ENCODE measurements around the gene ACO1.

The ACO1 gene

DNA sequence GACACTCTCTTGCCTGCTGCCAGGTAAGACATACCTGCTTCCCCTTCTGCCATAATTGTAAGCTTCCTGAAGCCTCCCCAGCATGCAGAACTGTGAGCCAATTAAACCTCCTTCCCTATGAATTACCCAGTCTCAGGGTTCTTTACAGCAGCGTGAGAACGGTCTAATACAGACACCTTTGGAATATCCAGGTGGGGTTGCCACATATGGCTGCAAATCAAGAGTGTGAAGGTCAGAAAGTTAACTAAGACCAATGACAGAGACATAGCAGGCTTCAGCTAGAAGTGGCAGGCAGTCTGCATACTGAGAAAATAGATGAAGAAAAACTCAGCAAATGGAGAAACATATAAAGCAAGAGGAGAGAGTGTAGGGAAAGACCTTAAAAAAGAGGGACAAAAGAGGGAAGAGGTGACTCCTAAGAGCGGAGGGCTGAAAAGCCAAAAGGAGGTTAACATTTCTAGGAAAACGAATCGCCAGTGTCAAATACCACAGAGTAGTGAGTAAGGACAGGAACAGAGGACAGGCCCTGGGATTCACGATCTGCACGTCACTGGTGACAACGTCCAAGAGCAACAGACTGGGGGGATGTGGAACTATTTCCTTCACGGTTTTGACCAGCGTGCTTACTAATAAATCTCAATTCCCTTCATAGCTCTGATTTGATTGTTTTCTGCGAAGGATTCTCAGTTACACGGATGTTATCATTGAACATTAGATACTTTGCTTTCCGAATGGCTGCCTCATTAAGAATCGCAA, 1.7 kb upstream of the ACO1 start:
- no peak for DNase-seq (ENCODE audit: low read depth)

DNA sequence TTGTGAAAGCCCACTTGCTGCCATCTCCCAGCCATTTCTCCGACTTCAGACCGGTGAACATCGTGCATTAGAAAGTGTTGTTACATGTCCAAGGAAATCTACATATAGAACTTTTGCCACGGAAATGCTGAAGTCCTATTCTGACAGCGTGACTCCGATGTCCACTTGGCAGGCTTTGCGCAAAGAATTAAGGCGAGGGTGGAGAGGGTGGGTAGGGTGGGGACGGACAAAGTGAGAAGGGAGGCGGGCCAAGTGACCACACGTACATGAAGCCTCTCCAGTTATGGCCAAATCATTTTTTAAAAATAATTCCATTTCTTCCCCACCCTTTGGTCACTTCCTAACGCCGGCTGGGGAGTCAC, 460 bp upstream of the ACO1 start:
- no peak for DNase-seq (ENCODE audit: low read depth)

DNA sequence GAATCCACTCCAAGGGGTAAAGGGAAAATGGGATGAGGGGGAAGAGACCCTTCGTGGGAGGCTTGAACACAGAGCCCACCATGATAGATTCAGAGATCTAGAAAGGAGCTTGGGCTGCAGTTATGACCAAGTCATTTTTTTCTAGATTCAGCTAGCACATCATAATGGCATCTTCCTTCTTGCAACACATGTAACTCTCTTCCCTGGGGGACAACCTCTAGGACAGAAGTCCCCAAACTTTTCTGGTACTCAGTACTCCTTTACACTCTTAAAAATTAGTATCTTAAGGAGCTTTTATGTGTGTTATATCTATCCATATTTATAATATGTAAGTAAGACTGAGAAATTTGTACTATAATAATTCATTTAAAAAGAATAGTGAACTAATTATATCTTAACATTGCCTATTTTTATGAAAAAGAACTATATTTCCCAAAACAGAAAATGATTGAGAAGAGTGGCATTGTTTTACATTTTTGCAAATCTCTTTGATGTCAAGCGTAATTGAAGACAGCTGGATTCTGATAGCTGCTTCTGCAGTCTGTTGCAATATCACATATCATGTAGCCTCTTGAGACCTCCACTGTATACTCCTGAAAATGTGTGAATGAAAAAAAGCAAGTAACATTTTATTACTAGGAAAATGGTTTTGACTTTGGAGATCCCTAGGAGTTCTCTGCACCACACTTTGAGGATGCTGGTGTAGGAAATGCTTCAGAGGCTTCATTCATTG, 875 bp downstream of the ACO1 start:
- no peak for DNase-seq (ENCODE audit: low read depth)

DNA sequence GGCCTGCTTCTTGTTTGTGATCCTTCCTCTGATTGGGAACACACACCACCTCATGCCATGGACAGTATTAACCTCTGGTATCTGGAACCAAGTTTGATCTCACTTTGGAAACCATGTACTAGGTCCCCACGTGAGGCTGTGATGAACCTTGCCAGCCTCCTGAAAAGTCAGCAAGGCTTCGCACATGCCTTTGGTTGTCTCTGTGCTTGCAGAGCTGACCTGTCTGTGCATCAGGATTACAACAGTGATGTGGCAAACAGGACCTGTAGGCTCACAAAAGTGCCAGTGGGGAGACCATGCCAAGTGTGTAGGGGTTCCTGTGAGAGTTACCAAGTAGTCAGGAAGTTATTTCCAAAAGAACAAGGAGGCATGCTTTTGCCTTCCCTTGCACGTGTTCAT, 1.4 kb downstream of the ACO1 start:
- no peak for DNase-seq (ENCODE audit: low read depth)

DNA sequence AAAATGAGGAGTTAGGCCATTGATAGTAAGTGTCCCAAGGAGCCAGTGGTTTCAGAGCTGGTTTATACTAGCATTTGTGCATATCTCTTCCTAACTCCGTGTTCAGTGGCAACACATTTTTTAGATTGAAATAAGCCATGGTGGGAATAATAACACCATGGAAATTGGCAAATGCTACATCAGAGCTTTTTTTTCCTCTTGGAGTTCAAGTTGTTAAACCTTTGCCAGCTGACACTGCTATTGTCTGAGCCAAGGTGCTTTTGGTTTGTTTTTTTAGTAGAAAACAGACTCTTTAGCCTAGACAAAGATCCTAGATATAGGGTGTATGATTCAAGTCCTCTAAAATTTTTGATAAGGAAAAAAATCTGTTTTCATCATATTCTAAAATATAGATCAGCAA, 2.8 kb downstream of the ACO1 start:
- DNase-seq (ENCODE audit: low read depth): no peak

DNA sequence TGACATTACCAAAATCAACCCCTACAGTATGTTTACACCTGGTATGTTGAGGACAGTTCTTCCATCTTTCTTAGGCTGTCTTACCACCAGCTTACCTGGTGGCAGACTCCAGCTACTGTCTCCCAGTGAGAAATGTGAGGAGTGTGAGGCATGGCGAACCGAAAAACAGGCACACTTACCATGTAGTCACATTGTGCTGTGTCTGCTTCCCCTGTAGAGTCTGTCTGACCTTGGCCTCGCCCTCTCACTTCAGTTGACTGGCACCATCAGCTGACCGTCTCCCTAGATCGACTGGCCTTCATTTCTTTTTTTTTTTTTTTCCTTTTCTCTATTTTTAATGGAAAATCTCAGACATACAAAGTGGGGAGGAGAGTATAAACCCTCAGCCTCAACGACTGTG, 4.9 kb downstream of the ACO1 start:
- no peak for DNase-seq (ENCODE audit: low read depth)

DNA sequence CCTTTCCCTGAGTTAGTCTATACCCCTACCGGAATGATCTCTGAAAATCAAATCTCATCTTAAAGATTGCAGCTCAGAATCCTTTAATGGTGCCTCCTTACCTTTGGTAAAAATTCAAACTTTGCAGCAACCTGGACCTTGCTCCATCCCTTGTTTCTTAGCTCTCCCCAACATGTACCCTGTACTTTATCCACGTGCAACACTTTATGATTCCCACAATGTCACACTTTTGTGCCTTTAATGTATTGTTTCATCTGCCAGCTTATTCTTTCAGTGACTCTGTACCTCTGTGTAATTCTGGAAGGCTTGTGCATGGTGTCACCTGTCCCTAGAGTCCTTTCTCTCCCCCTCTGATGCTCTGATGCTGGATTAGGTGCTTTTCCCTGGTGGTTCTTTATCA, 9.5 kb downstream of the ACO1 start:
- no peak for DNase-seq (ENCODE audit: low read depth)

DNA sequence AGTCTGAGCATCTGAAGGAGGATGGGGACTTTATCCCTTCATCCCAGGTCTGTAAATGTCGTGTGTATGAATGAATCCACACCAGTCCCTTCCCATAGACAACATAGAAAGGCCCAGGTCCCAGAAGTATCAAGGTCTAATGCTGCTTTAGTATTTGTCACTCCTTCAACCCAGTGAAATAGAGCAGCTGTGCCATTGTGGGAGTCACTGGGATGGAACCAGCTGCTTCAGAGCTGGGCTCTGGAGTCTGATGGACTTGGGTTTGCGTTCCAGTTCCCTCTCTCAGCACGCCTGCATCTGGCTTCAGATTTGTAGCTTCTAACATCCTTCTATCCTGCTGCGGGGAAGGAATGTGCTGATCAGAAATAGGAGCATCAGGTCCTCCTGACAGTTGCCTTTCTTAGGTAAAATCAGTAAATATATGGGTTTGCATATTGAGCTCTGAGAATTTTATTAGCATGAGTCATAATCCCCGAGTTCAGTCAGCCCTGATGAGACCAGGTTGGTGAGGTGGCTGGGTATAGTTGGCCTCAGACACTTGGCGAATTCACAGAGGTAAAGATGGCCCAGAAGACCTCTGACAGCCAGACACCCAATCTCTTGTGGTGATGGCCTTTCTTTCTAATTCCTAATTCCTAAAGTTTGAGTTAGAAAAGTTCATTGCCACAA, 10.1 kb downstream of the ACO1 start:
- DNase-seq (ENCODE audit: low read depth): no peak

DNA sequence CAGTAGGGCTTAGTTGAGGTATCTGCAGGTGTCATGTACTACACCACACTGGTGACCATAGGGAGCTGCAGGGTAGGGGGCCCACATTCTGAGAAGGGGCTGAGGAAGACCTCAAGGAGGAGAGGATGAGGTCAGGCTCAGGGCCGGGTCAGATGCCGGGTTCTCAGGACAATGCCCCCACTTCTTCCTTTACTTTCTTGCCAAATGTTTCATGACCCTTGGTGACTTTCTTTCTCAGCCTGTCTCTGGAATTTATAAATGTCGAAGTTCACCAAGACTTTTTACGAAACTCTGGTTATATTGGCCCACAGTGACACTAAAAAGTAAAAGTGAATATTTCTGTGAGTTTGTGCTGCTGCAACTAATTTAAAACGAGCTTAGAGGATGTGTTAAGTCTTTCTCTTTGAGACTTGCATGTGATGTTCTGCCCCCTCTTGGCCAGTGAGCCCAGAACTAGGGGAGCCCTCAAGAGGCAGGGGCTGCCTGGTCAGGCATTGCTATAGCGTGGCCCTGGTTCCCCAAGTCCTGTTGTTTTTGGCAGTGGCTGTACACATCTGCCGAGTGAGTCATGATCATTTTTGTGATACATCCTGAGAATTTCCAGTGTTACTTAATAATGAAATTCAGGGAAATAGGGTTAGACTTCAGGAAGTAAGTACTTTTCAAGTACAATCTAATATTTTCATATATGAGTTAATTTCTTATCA, 11.2 kb downstream of the ACO1 start:
- peak; percentile 46 for DNase-seq (ENCODE audit: low read depth)

DNA sequence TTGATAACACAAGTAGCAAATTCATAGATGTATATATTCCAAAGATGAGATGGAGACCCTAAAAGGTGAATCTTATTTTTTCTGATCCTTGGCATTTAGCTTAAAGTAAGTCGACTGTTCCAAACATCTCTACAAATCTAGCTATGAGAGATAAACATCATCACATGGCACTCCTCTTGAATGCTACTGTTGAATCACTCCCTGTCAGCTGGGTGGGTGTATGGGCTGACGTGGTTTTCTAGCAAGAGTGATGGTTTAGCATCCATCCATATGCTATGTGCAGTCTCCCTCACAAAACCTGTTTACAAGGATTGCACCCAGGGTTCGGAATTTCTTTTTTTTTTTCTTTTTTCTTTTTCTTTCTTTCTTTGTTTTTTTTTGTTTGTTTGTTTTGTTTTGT, 13.8 kb downstream of the ACO1 start:
- DNase-seq (ENCODE audit: low read depth): no peak

DNA sequence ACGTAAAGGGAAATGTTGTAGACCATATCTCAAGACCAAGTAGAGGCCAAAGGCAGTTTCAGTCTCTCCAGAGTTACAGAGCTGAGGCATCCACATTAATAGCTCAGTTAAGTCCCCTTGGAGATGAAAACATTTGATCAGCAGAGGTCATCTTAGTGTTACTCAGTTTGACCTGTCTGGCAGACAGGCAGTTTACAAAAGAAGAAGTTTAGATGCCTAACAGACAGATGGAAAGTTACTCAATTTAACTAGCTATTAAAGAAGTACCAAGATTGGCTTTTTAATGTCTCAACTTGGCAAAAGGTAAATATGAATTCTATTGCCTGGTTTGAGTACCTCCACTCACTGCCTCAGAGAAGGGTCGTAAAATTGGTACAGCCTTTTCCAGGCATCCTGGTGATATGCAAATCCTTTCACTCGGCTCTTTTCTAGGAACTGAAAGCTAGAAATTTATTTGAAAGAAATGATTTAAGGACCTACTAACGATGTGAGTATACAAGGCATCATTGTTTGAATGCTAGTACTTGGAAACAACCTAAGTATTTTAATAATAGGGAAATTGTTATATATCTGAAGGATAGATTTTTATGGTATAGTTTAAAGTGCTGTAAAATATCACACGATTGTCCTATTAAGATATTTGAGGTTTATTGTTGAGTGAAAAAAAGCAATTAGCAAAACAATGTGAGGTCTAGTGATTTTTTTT, 14.8 kb downstream of the ACO1 start:
- no peak for DNase-seq (ENCODE audit: low read depth)

DNA sequence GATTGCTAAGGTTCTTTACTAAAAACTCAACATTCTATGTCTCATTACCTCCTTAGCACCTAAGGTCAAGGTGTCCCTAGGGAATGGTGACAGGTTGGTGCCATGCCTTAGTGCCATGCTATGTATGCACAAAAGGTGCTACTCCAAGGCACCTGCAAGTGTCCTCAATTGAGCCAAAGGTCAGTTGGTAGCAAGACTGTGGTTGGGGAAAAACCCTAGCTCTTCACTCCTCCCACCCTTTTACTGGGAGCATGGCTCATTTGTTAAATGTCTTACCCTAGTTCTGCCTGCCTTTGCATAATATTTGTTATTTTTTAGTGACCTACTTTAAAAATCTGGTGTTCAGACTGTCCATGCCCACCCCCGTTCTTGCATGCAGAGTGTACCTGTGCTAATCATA, 17.0 kb downstream of the ACO1 start:
- no peak for DNase-seq (ENCODE audit: low read depth)

DNA sequence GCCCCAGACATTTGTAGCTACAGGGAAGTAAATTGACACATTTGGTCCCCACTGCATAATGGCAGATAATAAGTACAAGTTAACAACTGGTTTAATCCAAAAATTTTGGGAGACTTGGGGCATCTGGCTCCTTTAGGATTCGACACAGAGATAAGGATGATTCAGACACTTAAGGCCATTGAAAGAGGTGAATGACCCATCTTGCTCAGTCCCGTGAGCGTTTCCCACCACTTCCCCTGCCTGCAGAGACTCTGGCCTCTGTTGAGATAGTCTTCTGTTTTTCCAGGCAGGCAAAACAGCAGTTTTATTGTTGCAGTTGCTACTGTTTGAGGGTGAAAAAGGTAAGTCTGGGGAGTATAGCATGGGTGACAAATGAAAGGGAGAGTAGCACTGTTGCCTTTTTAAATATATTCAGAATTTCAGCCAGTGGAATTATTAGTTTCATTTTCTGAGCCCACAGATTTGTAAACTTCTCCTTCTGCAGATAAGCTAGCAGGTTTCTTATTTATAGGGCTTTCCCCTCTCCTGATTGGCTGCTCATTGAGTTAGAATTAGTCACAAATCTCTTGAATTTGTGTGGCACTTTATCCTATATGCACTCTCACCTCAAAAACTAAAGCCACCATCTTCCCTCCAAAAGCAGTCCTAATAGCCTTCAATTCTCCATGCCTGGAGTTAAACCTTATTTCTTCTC, 19.3 kb downstream of the ACO1 start:
- DNase-seq (ENCODE audit: low read depth): no peak

DNA sequence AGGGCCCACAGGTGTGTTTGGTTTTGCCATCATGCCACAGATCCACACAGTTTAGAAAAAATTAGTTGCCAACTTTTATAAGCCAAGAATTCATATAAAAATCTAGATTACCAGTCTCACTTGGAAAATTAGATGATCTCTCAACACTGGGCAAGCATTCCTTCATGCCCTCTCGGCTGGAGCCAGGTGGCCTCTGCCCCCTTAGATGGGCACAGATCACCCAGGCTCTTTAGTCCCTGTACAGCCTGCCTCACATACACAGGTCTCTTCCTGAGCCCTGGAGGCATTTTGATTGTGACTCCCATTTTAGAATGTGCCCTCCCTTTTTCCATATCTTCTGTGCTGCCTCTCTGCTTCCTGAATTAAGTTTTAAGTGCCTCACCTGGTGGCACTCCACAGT, 20.0 kb downstream of the ACO1 start:
- DNase-seq (ENCODE audit: low read depth): no peak

DNA sequence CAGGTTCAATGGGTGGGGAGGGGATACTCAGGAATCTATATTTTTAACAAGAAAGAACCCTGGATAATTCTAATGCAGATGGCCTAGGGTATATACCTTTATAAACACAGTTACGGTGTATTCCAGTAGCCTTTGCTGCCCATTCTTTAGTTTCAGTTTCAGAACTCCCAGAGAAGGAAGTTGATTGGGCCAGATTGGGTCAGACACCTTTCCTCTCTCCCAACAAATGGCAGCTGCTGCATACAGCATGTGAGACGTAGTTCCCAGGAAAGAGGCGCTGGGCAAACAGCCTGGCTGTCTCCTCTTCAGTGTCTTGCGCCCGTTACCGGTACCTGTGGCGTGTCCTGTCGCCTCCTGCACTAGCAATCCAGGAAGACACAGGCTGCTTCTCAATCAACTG, 20.4 kb downstream of the ACO1 start:
- no peak for DNase-seq (ENCODE audit: low read depth)

DNA sequence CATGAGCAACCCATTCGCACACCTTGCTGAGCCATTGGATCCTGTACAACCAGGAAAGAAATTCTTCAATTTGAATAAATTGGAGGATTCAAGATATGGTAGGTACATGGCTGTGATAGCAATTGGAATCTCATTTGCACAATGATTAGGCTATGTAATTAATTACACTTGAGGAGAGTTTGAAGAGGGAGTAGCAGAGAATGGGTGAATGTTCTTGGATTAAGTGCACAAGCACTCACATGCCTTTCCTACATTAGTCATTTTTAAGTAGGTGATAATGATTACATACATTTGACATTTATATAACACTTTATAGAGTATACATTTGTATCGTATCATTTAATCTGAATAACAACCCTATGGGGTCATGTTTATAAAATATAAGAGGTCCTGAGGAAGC, 21.1 kb downstream of the ACO1 start:
- DNase-seq (ENCODE audit: low read depth): no peak

DNA sequence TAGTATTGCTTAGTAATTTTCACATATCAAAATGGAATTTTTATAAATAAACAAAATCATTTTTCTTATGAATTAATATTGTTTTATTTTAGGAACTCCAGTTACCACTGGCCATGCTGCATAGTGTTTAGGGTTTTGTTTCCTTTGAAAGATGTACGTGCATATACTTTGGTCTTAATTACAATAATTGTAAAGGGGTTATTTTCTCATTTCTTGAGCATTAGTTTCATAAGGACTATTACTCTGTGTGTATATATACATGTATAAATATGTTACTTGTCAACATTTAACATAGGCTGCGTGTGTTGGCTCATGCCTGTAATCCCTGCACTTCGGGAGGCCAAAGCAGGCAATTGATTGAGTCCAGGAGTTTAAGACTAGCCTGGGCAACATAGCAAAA, 21.6 kb downstream of the ACO1 start:
- no peak for DNase-seq (ENCODE audit: low read depth)

DNA sequence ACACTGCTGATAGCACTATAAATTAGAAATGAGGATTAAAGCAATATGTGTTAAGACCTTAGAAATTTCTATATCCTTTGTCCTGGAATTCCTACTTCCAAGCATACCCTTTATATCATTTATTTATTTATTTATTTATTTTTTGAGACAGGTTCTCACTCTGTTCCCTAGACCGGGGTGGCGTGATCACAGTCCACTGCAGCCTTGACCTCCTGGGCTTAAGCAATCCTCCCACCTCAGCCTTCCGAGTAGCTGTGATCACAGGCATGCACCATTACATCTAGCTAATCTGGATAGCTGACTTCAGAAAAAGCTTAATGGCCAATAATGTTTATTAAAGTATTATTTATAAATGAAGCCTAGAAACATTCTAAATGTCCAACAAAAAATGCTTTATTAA, 27.3 kb downstream of the ACO1 start:
- DNase-seq (ENCODE audit: low read depth): no peak

DNA sequence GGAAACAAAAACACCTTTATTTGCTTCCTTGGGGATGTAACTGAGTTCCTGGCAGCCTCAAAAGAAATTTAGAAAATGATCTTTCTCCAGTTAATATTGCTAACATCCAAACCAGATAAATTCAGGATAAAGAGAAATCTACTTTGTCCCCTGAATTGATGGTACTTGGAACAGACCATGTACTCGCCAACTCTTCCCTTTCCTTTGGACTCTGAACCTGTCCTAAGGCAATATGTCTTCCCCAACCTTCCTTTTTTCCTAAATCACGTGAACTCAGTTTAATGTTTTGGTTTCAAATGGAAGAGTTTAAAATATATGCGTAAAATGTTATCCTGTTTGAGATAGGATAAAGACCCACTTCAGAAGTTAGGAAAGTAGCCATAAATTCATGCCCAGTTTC, 28.0 kb downstream of the ACO1 start:
- no peak for DNase-seq (ENCODE audit: low read depth)

DNA sequence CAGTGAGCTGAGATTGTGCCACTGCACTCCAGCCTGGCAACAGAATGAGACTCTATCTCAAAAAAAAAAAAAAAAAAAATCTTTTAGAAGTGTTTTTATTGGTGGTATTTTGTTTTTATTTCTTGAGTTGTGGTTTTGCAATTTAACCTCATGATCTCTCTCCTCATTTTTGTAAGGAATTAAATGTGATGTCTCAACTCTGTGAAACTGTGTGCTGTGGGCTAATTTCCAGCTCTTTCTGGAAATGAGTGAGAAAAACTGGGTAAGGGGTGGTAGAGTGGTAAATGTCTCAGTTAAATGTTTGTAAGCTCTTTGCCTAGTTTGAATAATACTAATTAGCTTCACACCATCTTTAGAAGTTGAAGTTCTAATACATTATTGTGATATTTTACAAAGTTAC, 29.0 kb downstream of the ACO1 start:
- DNase-seq (ENCODE audit: low read depth): no peak

DNA sequence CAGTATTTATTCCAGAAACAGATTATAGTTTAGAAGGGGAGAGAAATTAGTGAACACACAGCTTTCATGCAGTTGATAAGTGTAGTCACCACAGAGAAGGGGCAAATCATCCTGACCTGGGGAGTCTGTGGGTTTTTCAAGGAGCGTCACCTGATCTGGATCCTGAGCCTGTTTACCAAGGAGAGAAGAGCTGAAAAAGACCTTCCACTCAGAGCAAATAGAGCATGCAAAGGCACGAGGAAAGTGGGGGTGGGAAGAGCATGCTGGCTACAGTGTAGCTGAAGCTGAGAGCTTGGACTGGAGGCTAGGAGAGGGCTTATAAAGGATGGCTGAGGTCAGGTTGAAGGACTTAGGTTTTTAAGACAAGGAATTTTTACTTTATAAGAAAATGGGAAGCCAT, 30.4 kb downstream of the ACO1 start:
- no peak for DNase-seq (ENCODE audit: low read depth)

DNA sequence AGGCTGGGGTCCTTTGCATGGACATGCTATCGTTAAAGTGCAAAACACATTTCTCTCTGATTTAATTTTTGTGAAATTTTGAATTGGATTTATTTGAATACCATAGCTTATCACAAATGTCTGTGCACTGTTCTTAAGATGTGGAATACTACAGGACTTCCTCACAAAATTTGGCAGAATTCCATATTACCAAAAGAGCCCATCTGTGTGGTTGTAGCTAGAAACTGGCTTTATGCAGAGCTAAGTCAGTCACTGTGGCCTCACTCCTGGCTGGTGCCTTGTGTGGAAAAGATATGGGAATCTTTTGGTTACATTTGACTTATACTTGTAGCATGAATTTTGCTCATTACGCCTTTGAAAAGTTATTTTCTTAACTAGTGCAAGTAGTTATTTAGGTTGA, 35.5 kb downstream of the ACO1 start:
- DNase-seq (ENCODE audit: low read depth): no peak
